ENCODE results near the gene SPATA6. TPM values are rescaled to one million over a fixed set of nuclear protein-coding genes. Genes with fewer than 3 reads are reported as not detected.
"Not testable (repeated sequence)": the region's sequence is repeated elsewhere in the genome, so short reads cannot be mapped to it uniquely, and the experiment has no call there.

SPATA6 gene
- polyA plus RNA-seq, 3 donors: 2.9 to 9.7 (median 4.1) TPM

- 87 to 91% (median 90%) methylated on average over 4 of the region's 4 CpGs for WGBS, 3 donors
- no peak overlapping the region for H3K27ac ChIP-seq (ENCODE audit: low read depth, low read length)
Observed at GRCh38 chr1:48291421-48291820, 180.6 kb downstream of the SPATA6 start.

GRCh38 chr1:48285525-48285924 lies 186.5 kb downstream of the SPATA6 start:
- WGBS, 3 donors: 84 to 88% (median 86%) methylated on average over 3 of the region's 3 CpGs
- no peak overlapping the region for H3K27ac ChIP-seq (ENCODE audit: low read depth, low read length)

GRCh38 chr1:48284696-48285420 lies 187.1 kb downstream of the SPATA6 start:
- 54 to 74% (median 69%) methylated on average over 10 of the region's 10 CpGs for WGBS, 3 donors

GRCh38 chr1:48282329-48282728 lies 189.7 kb downstream of the SPATA6 start:
- H3K27ac ChIP-seq (ENCODE audit: low read depth, low read length): not testable (repeated sequence)

More at GRCh38 chr1:48284696-48285420, 187.1 kb downstream of the SPATA6 start:
- H3K27ac ChIP-seq (ENCODE audit: low read depth, low read length): not testable (repeated sequence)

GRCh38 chr1:48277437-48277836 lies 194.6 kb downstream of the SPATA6 start:
- 91 to 98% (median 93%) methylated on average over 8 to 10 of the region's 10 CpGs for WGBS, 3 donors
- not testable (repeated sequence) for H3K27ac ChIP-seq (ENCODE audit: low read depth, low read length)

GRCh38 chr1:48266576-48266975 lies 205.4 kb downstream of the SPATA6 start:
- WGBS, 3 donors: 60 to 69% (median 62%) methylated on average over 2 of the region's 2 CpGs
- H3K27ac ChIP-seq (ENCODE audit: low read depth, low read length): no peak overlapping the region

GRCh38 chr1:48263041-48263440 lies 209.0 kb downstream of the SPATA6 start:
- H3K27ac ChIP-seq (ENCODE audit: low read depth, low read length): no peak overlapping the region
- 34 to 55% (median 55%) methylated on average over 1 of the region's 1 CpG for WGBS, 3 donors

- no peak overlapping the region for H3K27ac ChIP-seq (ENCODE audit: low read depth, low read length)
Observed at GRCh38 chr1:48261881-48262400, 210.1 kb downstream of the SPATA6 start.

GRCh38 chr1:48258106-48258505 lies 213.9 kb downstream of the SPATA6 start:
- 100% methylated on average over 1 of the region's 1 CpG for WGBS, 3 donors
- no peak overlapping the region for H3K27ac ChIP-seq (ENCODE audit: low read depth, low read length)

GRCh38 chr1:48254254-48254653 lies 217.8 kb downstream of the SPATA6 start:
- H3K27ac ChIP-seq (ENCODE audit: low read depth, low read length): no peak overlapping the region
- WGBS, 3 donors: 69 to 89% (median 89%) methylated on average over 1 of the region's 1 CpG

- 83 to 92% (median 91%) methylated on average over 3 of the region's 3 CpGs for WGBS, 3 donors
- no peak overlapping the region for H3K27ac ChIP-seq (ENCODE audit: low read depth, low read length)
Observed at GRCh38 chr1:48251821-48252220, 220.2 kb downstream of the SPATA6 start.

- 84 to 92% (median 86%) methylated on average over 2 of the region's 2 CpGs for WGBS, 3 donors
- no peak overlapping the region for H3K27ac ChIP-seq (ENCODE audit: low read depth, low read length)
Observed at GRCh38 chr1:48251323-48251722, 220.7 kb downstream of the SPATA6 start.

- WGBS, 3 donors: 39 to 47% (median 41%) methylated on average over 3 of the region's 3 CpGs
- no peak overlapping the region for H3K27ac ChIP-seq (ENCODE audit: low read depth, low read length)
Observed at GRCh38 chr1:48250572-48250971, 221.4 kb downstream of the SPATA6 start.

- no peak overlapping the region for H3K27ac ChIP-seq (ENCODE audit: low read depth, low read length)
- WGBS, 3 donors: 87 to 99% (median 95%) methylated on average over 3 of the region's 3 CpGs
Observed at GRCh38 chr1:48249868-48250267, 222.1 kb downstream of the SPATA6 start.

- 86 to 94% (median 93%) methylated on average over 4 of the region's 4 CpGs for WGBS, 3 donors
- no peak overlapping the region for H3K27ac ChIP-seq (ENCODE audit: low read depth, low read length)
Observed at GRCh38 chr1:48248356-48248755, 223.6 kb downstream of the SPATA6 start.

GRCh38 chr1:48246727-48247126 lies 225.3 kb downstream of the SPATA6 start:
- H3K27ac ChIP-seq (ENCODE audit: low read depth, low read length): no peak overlapping the region
- WGBS, 3 donors: 73 to 89% (median 75%) methylated on average over 1 of the region's 1 CpG

Other genes starting within 250 kb of the SPATA6 start
- 1 to 10 TPM in 1 of 3 donors, under 1 TPM in 2; 0.06 to 2.5 (median 0.45) TPM for gene SLC5A9, start 249.5 kb downstream of the SPATA6 start, polyA plus RNA-seq